Spleen (tissue), 11 donors: ENCODE measurements around the gene CFAP99. TPM values are rescaled to one million over a fixed set of nuclear protein-coding genes. Genes with fewer than 3 reads are reported as not detected.

Experiments used
- DNase-seq: peaks from one replicate; pipeline ENCODE4 v3.0.0-alpha.2; 2020
- H3K27ac ChIP-seq, 8 donors: fragments of 200-600 bp; sonication (generic) in 7 of 8; 1 replicate in 4 of 8; 2 replicates in 4 of 8; pipeline versions ENCODE4 v1.5.0 to v1.8.0; 2016 to 2021; ENCODE audit warnings: inconsistent platforms in 4 of 8, mild to moderate bottlenecking in 4 of 8, moderate library complexity in 1 of 8
- H3K27me3 ChIP-seq, 7 donors: fragments of 200-600 bp; sonication (generic) in 6 of 7; replicated peaks in 1 of 7; 1 replicate in 4 of 7; 2 replicates in 3 of 7; pipeline versions ENCODE4 v1.5.0 to v1.8.0; 2016 to 2021; ENCODE audit warnings: inconsistent platforms in 3 of 7, mild to moderate bottlenecking in 1 of 7
- H3K36me3 ChIP-seq, 6 donors: fragments of 200-600 bp; sonication (generic) in 5 of 6; 1 replicate in 4 of 6; 2 replicates in 2 of 6; pipeline versions ENCODE4 v1.5.0 to v1.8.0; 2016 to 2021; ENCODE audit warnings: inconsistent platforms in 2 of 6
- H3K4me1 ChIP-seq, 6 donors: fragments of 200-600 bp; sonication (generic) in 5 of 6; 1 replicate in 3 of 6; 2 replicates in 3 of 6; pipeline versions ENCODE4 v1.5.0 to v1.8.0; 2016 to 2021; ENCODE audit warnings: inconsistent platforms in 3 of 6
- H3K4me3 ChIP-seq, 8 donors: fragments of 200-600 bp; sonication (generic) in 7 of 8; 1 replicate in 4 of 8; 2 replicates in 4 of 8; pipeline versions ENCODE4 v1.5.0 to v1.8.0; 2016 to 2021; ENCODE audit warnings: inconsistent platforms in 4 of 8, mild to moderate bottlenecking in 4 of 8, moderate library complexity in 2 of 8
- H3K9me3 ChIP-seq, 8 donors: fragments of 200-600 bp; sonication (generic) in 7 of 8; 1 replicate in 4 of 8; 2 replicates in 4 of 8; pipeline versions ENCODE4 v1.5.0 to v1.8.0; 2016 to 2021; ENCODE audit warnings: inconsistent platforms in 4 of 8
- CTCF ChIP-seq, 11 experiments: fragments of 200-600 bp in 7 of 11; fragments of 450-650 bp in 4 of 11; sonication (generic) in 4 of 11; IDR thresholded peaks in 8 of 11; conservative IDR thresholded peaks in 3 of 11; 1 replicate in 7 of 11; 2 replicates in 4 of 11; pipeline versions ENCODE4 v1.4.0 to v1.8.0; 2016 to 2021; ENCODE audit warnings: antibody characterized with exemption in 11 of 11, inconsistent platforms in 4 of 11, mild to moderate bottlenecking in 1 of 11
- POLR2A ChIP-seq, 3 donors: fragments of 450-650 bp; IDR thresholded peaks; one replicate each; pipeline ENCODE4 v1.5.1; 2017; ENCODE audit warnings: antibody characterized with exemption in 3 of 3, mild to moderate bottlenecking in 1 of 3
- POLR2AphosphoS5 ChIP-seq, 3 donors: sonication (generic); formaldehyde crosslinking; IDR thresholded peaks; one replicate each; pipeline ENCODE4 v1.5.1; 2017; ENCODE audit warnings: antibody characterized with exemption in 3 of 3
- WGBS, 5 donors: extraction: QIAGEN DNeasy Blood & Tissue Kit in 3 of 5; methylation state at CpG; one replicate each; pipeline versions ENCODE4 v1.1.5 to v1.1.7; 2013 to 2018; 5-methylcytosine and 5-hydroxymethylcytosine counted together
- intact Hi-C: fragments of 100-400 bp; cut with DNase I; formaldehyde crosslinking; loops from one replicate; pipeline ENCODE4 v1.15.0; 2023; ENCODE audit warnings: low total_unique reads
- polyA plus RNA-seq, 3 donors: library from polyadenylated mRNA; stranded (reverse); fragments of 200-250 nt; gene quantifications; one replicate each; pipeline ENCODE4 v1.2.1, GENCODE V29; 2013
- total RNA-seq, 7 donors: library from RNA; depleted of rRNA in 3 of 7; stranded (reverse); fragments of >200 nt in 3 of 7; fragmentation: NEBNext Ultra II Directional in 4 of 7; extraction: Animal tissue kit (Norgen Biotek cat#: 25700) in 4 of 7; gene quantifications; one replicate each; pipeline versions ENCODE4 v1.1.0 to v1.2.1, GENCODE V29; 2016 to 2021
- donor health status: healthy with polysubstance abuse.
- donor health status: DM: no; HTN: no; CAD: no; lungs with moderate emphysema.
- donor health status: DM: no; HTN: no; CAD: no.
- donor health status: Bipolar disorder and iron deficiency.
- donor health status: healthy.
- donor health status: DM: no; HTN: no; CAD: no.
- donor health status: DM: yes; HTN: yes; CAD: no.

The CFAP99 gene
- total and polyA plus RNA-seq, 10 donors: 0.13 to 0.22 TPM; not detected in 8

- 93 to 100% (median 96%) methylated on average over 8 to 9 of the region's 9 CpGs for WGBS, 5 donors
- intact Hi-C loops: no loop called here
- DNase-seq: no peak
- Histone ChIP-seq H3K27me3 (peaks cover 0 to 5% (median 0%) of the 10 kb centered on the region in 7 donors), H3K27ac (no peak overlapping the region), H3K36me3 (no peaks in the 10 kb centered on the region), H3K9me3 (no peaks in the 10 kb centered on the region), H3K4me1 (peaks cover 0 to 9% (median 2%) of the 10 kb centered on the region in 6 donors), H3K4me3 (no peak overlapping the region)
- TF ChIP-seq POLR2AphosphoS5 (IDR thresholded peaks at IDR 0.05) (no peak), CTCF (IDR thresholded peaks at IDR 0.05 in 8 of 11, conservative IDR thresholded peaks at IDR 0.05 in 3 of 11) (no peak), POLR2A (IDR thresholded peaks at IDR 0.05) (no peak)
These were observed 26.4 kb downstream of the CFAP99 start for GRCh38 chr4:2445130-2445529.

- no peak overlapping the region for H3K4me3 ChIP-seq
- no peak for DNase-seq
- peaks cover 0 to 9% (median 2%) of the 10 kb centered on the region in 6 donors for H3K4me1 ChIP-seq
- H3K36me3 ChIP-seq: no peaks in the 10 kb centered on the region
- no peak overlapping the region for H3K27ac ChIP-seq
- H3K9me3 ChIP-seq: no peaks in the 10 kb centered on the region
- no peak for TF ChIP-seq POLR2AphosphoS5 (IDR thresholded peaks at IDR 0.05)
- H3K27me3 ChIP-seq: peaks cover 0 to 5% (median 0%) of the 10 kb centered on the region in 7 donors
- WGBS, 5 donors: 90 to 96% (median 91%) methylated on average over 6 of the region's 6 CpGs
- intact Hi-C loops: no loop called here
These were observed 26.8 kb downstream of the CFAP99 start for GRCh38 chr4:2445571-2445970.

- H3K27ac ChIP-seq: no peak overlapping the region
- no peak for TF ChIP-seq CTCF (IDR thresholded peaks at IDR 0.05 in 8 of 11, conservative IDR thresholded peaks at IDR 0.05 in 3 of 11)
- TF ChIP-seq POLR2A (IDR thresholded peaks at IDR 0.05): no peak
- TF ChIP-seq POLR2AphosphoS5 (IDR thresholded peaks at IDR 0.05): no peak
These were observed 28.2 kb downstream of the CFAP99 start for GRCh38 chr4:2446656-2447564.

GRCh38 chr4:2448589-2448988, 29.8 kb downstream of the CFAP99 start:
- Histone ChIP-seq H3K27ac (no peak overlapping the region), H3K36me3 (no peaks in the 10 kb centered on the region), H3K4me3 (no peak overlapping the region), H3K4me1 (no peaks in the 10 kb centered on the region), H3K27me3 (no peaks in the 10 kb centered on the region), H3K9me3 (no peaks in the 10 kb centered on the region)
- 84 to 94% (median 91%) methylated on average over 7 of the region's 7 CpGs for WGBS, 5 donors
- no peak for DNase-seq
- no peak for TF ChIP-seq POLR2A (IDR thresholded peaks at IDR 0.05)
- no peak for TF ChIP-seq CTCF (IDR thresholded peaks at IDR 0.05 in 8 of 11, conservative IDR thresholded peaks at IDR 0.05 in 3 of 11)
- no peak for TF ChIP-seq POLR2AphosphoS5 (IDR thresholded peaks at IDR 0.05)
- intact Hi-C loops: no loop called here

More at GRCh38 chr4:2446656-2447564, 28.2 kb downstream of the CFAP99 start:
- H3K9me3 ChIP-seq: no peaks in the 10 kb centered on the region
- peaks cover 0 to 1% (median 0%) of the 10 kb centered on the region in 7 donors for H3K27me3 ChIP-seq
- 83 to 95% (median 90%) methylated on average over 3 of the region's 3 CpGs for WGBS, 5 donors
- no peaks in the 10 kb centered on the region for H3K36me3 ChIP-seq
- DNase-seq: no peak
- H3K4me1 ChIP-seq: peaks cover 0 to 2% (median 0%) of the 10 kb centered on the region in 6 donors
- no peak overlapping the region for H3K4me3 ChIP-seq
- intact Hi-C loops: no loop called here
